HG03175 (cell line): ENCODE data around the gene PTPN11.
A peak's percentile ranks its signal among the peaks of the same experiment; 100 is the strongest.
"Not testable (repeated sequence)": the region's sequence is repeated elsewhere in the genome, so short reads cannot be mapped to it uniquely, and the experiment has no call there.

Experiments
- ATAC-seq: cut with Tn5 transposase; IDR thresholded peaks from one replicate; pipeline ENCODE4 v1.9.1; 2021; ENCODE audit warnings: mild to moderate bottlenecking, moderate library complexity; ENCODE audit not compliant: unreplicated experiment

Gene PTPN11

GRCh38 chr12:112418608-112419296 lies at the start of gene PTPN11:
Gene PTPN11 (plus strand): TSS chr12:112418947. CDS start chr12:112419112, 165 bp downstream.
- peak; percentile 87 for ATAC-seq

- ATAC-seq, result no peak
These were observed 48.5 kb upstream of the PTPN11 start for GRCh38 chr12:112370199-112370598.

- ATAC-seq, result no peak
These were observed 47.8 kb upstream of the PTPN11 start for GRCh38 chr12:112370868-112371510.

GRCh38 chr12:112374166-112374740 lies 44.5 kb upstream of the PTPN11 start:
- no peak for ATAC-seq

DNA sequence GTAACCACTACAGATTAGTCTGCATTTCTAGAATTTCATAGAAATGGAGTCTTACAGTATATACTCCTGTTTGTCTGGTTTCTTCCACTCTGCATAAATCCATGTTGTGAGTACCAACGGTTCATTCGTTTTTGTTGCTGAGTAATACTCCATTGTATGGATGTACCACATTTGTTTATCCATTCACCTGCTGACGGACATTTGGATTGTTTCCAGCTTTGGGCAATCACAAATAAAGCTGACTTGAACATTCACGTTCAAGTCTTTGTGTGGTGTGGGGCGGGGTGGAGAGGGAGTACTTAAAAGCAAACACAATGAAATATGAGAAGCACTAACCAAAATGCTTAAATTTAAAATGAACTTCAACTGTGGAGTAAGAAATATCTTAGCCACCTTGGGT lies 43.6 kb upstream of the PTPN11 start:
- ATAC-seq, result no peak

GRCh38 chr12:112380663-112381405 lies 37.9 kb upstream of the PTPN11 start:
- ATAC-seq, result no peak

DNA sequence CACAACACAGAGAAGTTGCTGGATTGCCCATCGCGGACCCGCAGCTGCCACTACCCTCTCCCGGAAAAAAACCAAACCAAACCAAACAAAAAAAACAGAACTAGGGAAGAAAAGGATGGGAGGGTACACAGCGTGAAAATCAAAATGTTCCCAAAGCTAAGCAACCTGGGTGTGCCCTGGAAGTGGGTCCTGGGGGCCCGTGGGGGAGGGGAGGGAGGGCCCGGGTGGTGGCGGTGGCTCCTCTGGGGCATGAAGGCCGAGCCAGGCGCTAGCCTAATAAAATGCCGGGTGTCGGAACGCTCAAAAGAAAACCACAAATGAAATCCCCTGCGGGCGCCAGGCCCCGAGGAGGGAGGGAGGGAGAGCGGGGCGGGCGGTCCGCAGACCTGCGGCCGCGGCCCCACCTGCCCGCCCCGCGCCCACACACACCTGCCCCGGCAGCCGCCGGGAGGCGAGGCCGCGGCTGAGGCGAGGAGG lies 37.3 kb upstream of the PTPN11 start:
- ATAC-seq, result peak; percentile 49

DNA sequence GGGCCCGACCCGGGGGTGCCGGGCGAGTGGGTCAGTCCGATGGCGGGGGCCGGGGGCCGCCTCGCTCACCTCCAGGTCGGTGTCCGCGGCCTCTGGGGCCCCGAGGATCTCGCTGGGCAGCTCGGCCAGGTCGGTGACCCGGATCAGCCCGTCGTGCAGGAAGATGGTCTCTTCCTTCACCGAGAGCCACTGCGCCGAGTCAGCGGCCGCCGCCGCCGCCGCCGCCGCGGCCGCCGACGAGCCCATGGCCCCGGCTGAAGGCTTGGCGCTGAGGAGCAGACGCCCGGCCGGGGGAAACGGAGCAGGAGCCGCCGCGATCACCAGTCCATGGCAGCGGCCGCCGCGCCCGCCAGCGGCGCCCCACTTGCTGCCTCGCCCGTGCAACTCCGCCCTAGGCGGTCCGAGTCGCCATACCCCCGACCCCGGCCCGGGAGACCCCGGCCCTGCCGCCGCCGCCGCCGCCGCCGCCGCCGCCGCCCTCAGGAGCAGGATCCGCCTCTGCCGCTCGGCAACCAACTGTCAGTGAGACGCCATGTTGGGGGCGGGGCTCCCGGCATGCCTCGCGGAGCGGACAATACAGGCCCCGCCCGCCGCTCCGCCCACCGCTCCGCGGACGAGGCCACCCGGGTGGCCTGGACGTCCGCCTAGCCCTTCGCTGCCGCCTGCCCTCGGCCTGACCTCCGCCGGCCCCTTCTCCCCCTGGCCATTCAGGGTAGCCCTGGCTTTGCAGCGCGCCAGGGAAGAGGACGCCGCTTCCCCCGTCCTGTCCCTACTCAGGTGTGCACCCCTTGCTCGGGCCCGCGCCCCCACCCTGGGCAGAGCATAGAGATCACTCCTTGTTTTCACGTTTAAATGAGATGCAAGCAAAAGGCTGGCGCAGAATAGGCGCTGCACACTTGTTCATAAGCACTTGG lies 36.6 kb upstream of the PTPN11 start, which contains the start of gene HECTD4:
Gene HECTD4, minus strand, starts transcription at position 549 of the 914 bp plus-strand sequence. Its CDS starts 303 bp downstream, at position 246.
- ATAC-seq, result peak; percentile 92

DNA sequence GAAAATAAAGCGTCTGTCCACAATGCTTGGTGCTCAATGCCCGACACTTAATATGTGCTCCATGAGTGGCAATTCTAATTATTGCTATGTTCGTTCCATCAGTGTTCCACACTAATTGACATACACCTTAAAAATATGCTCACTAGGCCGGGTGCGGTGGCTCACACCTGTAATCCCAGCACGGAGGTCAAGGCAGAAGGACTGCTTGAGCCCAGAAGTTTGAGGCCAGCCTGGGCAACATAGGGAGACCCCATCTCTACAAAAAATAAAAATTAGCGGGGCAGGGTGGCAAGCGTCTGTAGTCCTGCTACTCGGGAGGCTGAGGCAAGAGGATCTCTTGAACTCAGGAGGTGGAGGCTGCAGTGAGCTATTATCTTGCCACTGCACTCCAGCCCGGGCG lies 35.9 kb upstream of the PTPN11 start:
- ATAC-seq, result no peak

DNA sequence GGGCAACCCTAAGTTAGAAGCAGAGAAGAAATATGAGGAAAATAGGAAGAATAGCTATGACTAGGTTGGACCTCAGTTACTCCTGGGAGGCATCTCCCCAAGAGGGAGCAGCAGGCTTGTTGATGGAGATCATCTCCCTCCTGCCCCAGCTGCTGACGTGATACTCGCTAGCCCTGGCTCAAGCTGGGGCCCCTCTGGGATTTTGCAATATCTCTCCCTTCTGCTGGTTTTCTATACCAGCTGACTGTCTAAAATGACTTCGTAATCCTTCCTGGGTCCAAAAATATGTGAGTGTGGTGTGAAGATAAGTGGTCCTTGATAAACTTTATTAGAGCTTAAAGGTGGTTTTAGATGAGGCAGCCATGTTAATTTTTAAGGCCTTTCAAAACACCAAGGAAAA lies 32.0 kb upstream of the PTPN11 start:
- ATAC-seq, result no peak

- no peak for ATAC-seq
These were observed 29.5 kb upstream of the PTPN11 start for GRCh38 chr12:112389228-112389627.

- not testable (repeated sequence) for ATAC-seq
These were observed 28.7 kb upstream of the PTPN11 start for GRCh38 chr12:112389922-112390654.

DNA sequence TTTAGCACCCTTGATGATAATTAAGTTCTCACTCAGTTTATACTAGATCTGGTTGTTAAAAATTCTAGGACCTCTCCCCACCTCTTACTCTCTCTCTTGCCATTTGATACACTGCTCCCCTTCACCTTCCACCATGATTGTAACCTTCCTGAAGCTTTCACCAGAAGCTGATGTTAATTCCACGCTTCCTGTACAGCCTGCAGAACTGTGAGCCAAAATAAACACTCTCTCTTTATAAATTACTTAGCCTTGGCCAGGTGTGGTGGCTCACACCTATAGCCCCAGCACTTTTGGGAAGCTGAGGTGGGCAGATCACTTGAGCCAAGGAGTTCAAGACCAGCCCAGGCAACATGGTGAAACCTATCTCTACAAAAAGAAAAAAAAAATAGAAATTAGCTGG lies 25.4 kb upstream of the PTPN11 start:
- ATAC-seq, result no peak

DNA sequence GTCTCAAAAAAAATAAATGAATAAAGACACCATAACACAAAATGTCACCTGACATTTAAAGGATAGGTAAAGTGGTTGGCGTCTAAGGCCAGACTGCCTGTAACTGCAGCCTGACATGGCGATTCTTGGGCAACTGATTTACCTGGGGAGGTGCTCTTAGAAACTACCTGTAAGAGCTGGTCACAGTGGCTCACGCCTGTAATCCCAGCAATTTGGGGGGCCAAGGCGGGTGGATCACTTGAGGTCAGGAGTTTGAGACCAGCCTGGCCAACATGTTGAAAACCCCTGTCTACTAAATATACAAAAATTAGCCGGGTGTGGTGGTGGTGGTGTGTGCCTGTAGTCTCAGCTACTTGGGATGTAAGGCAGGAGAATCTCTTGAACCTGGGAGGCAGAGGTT lies 17.7 kb upstream of the PTPN11 start:
- no peak for ATAC-seq

DNA sequence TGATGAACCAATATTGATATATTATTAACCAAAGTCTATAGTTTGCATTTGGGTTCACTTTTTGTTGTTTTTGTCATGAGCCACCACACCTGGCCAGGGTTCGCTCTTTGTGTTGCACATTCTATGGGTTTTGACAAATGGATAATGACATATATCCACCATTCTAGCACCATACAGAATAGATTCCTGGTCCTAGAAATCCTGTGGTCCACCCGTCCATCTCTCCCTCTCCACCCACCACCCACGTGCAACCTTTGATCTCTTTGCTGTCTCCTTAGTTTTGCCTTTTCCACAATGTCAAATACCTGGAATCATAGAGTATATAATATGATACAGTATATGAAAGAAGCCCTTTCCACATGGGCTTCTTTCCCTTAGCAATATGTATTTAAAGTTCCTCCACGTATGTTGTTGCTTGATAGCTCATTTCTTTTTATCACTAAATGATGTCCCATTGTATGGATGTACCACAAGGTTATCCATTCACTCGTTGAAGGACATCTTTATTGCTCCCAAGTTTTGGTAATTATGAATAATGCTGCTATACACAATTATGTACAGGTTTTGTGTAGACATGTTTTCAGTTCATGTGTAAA lies 16.7 kb upstream of the PTPN11 start:
- no peak for ATAC-seq

DNA sequence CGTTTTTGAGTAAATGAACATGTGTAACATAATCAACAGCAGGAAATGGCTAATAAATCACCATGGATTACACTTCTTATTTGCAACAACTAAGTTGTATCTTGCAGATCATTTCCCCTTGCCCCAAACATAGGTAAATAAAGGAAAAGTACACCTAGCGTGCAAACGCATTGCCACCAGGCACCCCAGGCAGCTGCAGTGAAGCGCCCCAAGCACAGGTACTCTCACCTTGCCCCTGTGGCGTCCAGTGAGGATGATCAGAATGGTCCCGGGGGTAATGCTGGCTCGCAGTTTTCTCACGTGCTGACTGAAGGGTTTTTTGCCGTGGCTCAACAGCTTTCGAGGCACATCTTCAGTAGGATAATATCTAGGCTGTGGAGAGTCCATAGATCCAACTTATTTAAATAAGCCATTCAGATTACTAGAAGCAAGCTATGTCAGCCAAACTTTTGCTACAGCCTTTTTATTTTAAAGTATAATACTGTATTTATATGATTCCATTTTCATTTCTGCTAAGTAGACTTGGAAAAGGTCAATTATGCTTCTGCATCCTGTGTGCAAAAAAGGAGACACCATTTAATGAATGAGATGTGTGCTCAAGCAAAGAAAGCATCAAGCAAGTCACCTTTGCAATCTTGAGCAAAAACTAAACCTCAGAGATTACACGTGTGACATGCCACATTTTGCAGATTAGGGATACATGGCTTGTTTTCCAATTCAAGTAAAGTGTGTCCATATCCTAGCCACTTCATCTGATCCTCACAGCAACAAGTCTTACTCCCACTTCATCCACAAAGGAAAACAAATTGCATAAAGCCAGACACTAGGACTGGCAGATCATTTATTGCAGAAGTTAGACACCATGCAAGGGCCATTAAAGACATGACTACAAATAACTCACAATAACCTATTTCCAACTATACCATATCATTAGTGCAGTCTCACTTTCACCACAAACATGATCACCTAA lies 11.9 kb upstream of the PTPN11 start:
- ATAC-seq, result no peak

GRCh38 chr12:112407683-112408082 lies 11.1 kb upstream of the PTPN11 start:
- not testable (repeated sequence) for ATAC-seq

- no peak for ATAC-seq
These were observed 10.1 kb upstream of the PTPN11 start for GRCh38 chr12:112408621-112409020.
